ENCODE results near the gene CPOX.

CPOX gene

DNA sequence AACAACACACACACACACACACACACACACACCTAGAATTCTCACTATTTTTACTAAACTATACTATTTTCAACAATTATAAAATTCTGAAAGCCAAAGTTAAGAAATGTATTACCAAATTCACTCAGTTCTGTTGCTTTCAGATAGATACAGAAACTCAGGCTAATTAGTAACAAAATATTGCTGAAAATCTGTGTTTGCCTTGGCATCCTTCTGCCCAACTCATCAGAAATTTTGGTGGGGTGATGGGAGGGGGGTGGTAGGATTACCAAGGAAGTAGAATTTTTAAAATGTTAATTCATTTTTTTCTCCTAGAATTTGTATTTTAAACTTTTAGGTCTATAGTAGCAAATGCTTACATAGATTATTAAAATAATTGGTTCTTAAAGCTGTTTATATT, 2.7 kb upstream of the CPOX start:
- no peak for DNase-seq (ENCODE audit: low spot score)

DNA sequence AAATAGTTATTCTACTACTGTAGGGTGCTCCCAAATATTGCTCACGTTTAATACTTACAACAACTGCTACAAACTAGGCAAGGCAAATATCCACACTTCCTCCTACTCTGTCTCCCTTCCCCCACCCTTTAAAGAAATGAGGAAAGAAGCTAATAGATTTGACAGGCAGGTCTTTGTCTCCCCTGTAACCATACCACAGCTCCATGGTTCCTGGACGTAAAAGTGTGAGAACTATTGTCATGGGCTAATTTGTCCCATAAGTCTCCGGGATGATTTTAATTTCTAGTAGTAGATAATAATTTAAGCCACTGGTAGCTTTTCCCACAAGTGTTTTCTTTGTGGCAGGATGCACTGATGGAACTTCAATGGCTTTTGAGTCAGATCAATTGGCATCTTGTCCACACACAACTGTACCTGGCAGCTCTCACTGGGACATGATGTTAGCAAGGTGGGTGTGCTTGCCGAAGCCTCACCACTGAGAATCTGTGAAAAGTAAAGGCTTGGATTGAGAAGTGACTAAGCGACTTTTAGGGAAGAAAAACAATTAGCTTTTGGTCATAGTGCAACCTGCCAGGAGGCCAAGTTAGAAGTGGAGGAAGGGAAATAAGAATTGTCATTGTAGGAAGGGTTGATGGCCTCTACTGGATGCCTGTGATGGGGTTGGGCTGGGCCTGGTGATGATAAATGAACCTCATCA, 1.4 kb upstream of the CPOX start:
- no peak for DNase-seq (ENCODE audit: low spot score)

DNA sequence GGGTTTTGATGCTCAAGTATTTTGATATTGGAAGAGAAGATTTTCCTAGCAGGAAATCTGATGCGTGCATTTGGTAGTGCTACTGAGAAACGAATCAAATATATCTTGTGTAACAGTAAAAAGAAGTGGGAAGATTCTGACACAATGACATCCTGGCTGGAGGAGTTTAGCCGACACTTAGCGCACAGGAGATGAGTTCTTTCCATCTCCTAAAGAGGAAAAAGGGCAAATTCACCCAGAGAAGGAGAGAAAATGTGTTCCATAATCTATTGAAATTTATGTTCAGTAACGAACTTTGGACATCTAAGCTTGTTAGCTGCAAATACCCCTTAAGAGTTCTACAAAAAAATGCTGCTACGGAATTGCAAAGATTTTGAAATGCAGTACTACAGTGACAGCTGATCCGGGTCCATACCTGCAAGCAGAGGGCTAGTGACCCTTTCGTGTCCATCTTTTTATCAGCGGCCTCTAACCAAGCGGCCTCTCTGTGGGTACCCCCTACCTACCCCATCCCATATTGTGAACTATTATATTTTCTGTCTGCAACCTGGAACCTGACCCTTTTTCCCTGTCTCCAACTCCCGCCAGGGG, 971 bp downstream of the CPOX start:
- DNase-seq (ENCODE audit: low spot score): no peak

DNA sequence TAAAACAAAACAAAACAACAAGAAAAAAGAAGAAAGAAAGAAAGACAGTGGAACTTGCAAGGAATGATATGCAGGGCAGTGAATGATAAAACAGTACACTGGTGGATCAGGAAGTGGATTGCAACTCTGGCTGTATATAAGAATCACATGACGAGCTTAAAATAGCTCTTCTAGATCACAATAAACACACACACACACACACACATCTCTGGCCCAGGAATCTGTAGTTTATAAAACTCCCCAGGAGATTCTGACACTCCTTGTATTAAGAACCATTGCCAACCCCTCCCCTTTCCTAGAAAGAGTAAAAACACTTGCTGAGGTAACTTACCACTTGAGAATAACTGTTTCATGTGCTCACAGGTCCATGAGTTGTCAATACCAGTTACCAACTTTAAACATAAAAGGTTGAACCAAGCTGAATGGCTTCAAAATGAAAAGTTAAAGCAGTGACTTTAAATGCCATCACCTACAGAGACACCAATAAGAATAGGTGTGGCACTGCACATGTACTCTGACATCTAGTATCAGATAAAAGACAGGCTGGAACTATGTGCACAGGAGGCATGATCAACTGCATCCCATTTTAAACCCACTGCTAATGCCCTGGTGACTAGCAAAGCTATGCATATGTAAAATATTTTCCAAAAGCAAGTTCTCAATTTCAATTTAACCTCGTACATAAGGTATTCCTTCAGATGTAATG, 3.9 kb downstream of the CPOX start:
- no peak for DNase-seq (ENCODE audit: low spot score)

DNA sequence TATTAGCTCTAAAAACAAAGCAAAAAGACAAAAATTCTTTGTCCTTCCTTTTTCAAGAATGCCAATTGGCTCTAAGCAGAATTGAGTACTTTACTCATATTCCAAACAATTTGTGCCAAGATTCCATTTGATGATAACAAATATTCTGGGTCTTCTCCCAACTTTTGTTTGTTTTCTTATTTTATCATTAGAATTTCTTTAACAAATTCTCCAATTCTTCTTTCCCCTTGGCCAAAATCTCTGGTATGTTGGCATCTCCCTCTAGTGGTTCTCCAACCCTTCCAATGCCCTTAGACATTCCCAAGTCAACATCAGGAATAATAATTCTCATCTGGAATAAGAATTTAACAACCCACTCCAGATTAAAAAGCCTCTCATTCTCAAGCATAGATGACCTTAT, 5.3 kb downstream of the CPOX start:
- DNase-seq (ENCODE audit: low spot score): peak; percentile 37

DNA sequence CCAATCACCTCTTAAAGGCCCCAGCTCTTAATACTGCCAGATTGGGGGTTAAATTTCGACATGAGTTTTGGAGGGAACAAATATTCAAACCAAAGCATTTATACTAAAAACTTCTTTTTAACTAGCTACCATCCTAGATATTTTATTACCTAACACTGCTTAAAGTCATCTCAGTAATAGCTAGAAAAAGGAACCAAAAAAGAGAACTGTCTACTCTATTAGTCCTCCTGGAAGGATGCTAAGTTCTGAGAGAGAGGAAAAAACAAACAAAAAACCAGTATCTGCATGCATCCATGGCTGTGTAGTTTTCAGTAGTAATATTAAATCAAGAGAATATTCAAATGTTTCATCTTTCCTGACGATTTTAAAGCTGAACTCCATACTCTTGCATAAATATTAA, 5.8 kb downstream of the CPOX start:
- no peak for DNase-seq (ENCODE audit: low spot score)

DNA sequence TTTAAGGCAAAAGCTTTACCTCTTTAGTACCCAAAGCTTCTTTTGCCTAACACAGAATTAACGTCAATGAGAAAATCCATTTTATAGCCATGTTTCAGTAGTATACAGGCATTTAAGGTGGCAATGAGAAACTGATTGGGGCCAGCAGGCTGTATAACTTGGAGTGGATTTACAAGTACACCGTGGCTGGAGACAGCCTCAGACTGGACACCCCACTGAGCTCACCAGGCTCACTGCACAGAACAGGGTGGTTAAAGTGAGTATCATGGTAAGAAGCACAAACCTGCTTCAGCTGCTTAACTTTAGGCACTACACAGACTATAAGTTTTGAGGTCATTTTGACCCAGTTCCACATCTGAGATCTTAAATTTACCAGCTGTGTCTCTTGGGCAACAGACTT, 8.9 kb downstream of the CPOX start:
- DNase-seq (ENCODE audit: low spot score): no peak

DNA sequence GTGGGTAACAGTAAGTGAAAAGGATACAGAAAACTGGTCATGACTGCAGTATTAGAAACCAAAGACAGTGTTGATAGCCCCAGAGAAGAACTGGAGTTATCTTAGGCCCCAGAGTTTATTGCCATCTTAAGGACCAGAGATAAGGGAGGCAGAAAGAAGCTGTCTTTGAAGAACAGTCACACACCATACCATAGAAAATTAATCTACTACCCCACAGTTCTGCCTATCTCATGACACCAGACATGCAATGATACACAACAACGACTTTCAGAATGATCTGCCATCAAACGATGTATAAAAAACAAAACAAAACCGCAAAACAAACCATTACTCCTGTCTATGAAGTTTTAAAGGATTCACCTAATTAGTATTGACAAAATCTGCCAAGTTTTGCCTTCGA, 9.6 kb downstream of the CPOX start:
- no peak for DNase-seq (ENCODE audit: low spot score)

DNA sequence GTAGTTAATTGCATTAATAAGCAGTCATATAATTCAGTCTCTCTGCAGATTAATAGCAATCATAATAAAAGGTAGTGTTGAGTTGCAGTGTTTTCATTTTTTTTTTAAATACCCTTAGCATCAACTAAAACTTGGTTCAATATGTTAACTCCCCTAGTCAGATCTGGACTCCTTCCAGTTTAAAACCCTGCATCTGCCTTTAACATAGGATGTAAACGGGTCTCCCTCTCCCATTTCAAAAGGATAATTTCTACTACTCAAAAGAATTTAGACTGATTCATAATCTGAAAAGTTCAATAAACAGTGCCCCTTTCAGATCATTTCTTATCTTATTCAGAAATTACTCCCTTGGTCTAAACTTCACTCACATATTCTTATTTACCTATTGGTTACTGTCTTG, 11.4 kb downstream of the CPOX start:
- DNase-seq (ENCODE audit: low spot score): no peak

DNA sequence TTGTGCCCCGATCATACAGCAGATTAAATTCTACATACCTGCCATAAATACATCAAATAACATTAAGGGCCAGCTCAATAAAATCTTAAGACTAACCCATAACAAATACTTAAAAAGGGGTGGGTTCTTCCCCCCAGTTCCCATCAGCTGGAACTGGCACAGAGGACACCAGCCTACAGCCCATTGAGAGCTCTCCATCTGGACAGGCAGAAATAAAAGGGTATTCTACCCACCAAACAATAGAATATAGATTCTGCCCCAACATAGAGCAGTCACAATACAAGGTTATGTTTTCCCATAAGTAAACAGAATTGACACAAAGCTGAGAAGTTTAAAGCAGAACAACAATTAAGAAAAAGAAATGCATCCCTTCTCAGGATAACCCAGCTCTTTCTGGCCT, 11.9 kb downstream of the CPOX start:
- no peak for DNase-seq (ENCODE audit: low spot score)

DNA sequence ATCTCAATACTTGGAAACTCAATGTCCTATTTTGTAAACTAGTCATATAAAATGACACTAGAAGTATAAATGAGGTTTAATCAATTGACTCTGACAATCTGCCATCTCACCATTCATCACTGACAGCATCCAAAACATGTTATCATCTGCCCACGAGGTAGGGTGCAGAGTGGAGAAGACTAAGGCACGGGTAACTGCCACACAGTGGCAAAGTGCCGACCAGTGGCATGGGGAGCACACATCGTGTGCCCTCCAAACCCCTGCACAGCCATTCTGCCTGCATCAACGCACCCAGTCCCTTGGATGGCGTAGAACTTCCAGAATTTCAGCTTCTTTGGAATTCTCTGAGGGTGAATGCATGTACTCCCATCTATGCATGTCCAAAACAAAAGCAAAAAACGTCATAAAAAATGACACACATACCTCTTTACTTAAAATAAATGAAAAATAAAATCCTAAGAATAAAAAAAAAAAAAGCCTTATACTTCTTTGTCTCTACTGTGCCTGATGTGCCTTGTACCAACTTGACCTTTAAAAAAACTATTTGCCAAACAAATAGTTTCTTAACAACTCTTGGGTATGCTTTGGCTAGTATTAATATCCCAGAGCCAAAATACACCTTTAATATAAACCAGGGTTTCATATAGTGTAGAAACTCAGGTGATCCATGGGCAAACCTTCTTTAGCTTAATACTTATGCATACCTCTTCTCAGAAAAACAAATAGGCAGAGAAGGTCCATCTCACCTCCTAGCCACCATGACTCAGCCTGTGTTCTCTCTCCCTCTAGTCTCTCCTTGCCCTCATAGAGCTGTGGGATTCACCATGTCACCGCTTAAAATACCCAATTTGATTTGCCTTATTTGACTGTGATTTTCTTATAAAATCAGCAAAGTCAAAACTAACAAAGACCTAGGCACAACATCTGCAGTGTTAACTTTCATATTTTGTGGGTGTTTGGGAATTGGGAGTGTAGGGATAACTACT, 12.7 kb downstream of the CPOX start:
- DNase-seq (ENCODE audit: low spot score): no peak

DNA sequence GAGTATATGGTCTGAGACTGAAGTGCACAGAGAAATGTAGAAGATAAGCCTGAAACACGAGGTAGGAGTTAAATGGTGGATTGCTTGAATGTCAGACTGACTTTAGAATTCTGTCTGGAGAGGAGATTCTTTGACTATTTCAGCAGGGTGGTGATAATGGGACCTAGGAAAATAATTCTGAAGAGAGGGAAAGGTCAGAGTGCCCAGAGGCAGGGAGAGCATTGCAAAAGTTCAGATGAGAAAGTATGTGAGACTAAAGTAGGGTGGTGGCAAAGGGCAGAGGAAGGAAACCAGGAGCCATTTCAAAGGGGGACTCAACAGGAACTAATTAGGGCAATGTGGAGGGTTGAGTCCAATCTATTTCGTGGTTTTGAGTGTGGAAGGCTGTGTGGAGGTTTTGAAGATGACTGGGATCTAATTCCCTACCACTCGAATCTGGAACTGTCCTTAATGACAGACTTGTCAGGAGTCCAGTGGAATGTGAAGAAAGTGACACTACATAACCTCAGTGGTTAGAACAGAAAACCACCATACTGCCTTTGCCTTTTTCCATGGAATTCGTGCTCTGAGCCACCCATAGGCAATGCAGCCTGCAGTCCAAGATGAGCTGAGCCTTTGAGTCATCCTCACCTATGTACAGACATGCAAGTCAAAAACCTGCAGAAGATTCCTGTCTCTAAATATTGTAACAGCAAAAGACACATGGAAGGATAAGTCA, 16.1 kb downstream of the CPOX start:
- peak; percentile 69 for DNase-seq (ENCODE audit: low spot score)

DNA sequence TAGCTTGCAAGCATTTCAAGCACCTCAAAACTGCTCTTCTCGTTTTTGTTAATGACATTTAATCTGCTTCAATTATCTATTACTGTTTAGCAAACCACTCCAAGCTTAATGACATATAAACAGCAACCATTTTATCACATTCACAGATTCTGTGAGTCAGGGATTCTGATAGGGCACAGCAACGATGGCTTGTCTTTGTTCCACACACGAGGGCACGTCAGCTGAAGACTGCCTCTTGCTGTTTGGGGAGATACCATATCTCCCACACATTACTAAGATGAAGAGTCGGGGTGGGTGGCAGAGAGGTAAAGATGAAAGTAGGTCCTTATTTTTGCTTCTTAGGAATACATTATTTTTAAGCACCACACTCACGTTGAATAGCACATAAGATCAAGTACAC, 19.3 kb downstream of the CPOX start:
- no peak for DNase-seq (ENCODE audit: low spot score)

DNA sequence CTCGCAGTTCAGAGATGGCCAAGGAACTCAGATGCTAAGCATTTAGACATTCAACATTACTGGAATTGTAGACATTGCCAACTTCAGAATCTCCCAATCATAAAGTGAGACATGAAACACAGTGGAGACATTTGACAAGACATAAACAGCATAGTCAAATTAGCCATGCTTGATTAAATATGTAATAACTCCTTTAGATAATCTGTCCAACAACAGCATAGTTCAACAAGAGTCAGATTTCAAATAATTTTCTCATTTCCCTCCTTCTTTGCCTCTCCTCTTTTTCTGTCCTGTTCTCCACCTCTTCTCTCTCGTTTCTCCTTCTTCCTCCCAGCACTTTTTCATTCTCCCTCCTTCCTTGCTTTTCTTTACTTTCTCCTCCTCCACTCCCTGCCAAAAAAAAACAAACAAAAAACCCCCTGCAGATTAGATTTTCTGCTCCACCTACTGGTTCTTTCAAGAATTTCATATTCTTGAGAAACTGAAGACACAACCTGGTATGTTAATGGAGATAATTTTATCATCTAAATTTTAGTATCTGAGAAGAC, 20.2 kb downstream of the CPOX start:
- peak; percentile 22 for DNase-seq (ENCODE audit: low spot score)

DNA sequence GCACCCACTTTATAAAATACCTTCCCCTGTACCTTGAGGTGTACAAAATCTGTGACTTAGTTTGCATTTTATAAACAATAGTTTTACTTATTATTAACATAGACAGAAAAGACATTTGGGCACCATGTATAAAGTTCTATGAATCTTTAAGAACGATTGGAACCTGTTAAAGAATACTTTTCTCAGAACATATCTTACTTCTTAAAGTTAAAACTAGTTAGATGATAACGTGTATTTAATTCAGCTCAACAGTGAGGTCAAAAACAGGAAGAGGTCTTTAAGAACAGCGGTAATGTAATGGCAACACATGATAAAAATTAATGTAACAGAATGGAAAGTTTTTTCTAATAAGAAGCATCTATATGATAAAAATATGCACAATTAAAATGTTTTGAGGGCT, 25.0 kb downstream of the CPOX start:
- no peak for DNase-seq (ENCODE audit: low spot score)

DNA sequence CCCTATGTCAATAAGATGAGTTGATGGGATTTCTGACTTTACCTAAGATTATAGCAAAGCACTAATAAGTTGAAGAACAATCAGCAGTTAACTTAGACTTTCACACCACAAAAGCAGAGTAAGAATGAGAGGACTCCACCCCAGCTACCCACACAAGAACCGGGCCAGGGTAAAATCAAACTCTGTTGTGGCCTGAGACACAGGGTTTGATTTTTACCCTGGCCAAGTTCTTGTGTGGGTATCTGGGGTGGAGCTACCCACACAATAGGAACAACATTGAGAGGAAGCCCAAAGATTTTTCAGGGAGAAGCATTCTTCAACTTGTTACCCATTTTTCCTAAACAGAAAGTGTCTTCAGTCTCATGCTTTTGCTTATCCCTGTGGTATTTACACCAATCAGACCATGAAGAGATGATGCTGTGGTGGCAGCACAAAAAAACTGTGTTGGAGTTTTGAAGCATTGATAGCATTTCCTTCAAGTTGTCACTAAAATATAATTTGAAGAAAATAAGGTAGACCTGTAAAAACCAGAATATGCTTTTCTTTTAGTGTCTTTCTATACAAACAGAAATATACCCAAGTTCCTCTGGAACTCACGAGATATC, 25.6 kb downstream of the CPOX start:
- DNase-seq (ENCODE audit: low spot score): no peak

DNA sequence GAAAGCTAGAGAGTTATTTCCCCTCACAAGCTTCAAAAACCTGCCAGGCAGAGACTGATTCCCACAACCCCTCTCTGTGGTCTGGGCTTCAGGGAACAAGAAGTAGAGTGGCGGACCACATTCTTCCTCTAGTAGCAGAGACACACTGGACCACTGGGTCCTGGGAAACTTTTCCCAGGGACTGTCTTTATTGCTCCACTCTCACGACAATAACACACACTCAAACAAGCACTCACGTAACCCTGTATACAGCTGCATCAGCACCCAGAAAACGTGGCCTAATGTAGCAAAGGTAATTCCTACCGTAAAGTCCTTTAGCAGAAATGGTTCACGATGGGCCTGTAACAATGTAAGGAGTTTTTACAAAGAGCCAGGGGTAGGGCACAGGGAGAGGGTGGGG, 27.6 kb downstream of the CPOX start:
- DNase-seq (ENCODE audit: low spot score): no peak

DNA sequence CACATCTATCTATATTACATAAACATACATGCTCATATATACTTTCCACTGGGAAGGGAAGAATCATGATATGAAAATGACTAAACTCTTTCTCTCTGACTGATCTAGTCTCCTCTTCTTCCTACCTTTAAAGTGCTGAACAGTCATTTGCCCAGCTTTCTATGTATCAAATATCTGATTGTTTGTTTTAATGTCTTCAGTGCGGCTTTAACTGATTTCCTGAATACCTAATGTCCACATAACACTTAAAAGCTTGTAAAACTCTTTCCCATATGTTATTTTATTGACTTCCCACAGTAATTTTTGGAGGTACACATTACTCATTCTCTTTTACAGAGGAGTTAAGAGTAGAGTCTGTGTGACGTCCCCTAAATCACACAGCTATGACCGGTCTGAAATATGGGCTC, 28.2 kb downstream of the CPOX start:
- no peak for DNase-seq (ENCODE audit: low spot score)

DNA sequence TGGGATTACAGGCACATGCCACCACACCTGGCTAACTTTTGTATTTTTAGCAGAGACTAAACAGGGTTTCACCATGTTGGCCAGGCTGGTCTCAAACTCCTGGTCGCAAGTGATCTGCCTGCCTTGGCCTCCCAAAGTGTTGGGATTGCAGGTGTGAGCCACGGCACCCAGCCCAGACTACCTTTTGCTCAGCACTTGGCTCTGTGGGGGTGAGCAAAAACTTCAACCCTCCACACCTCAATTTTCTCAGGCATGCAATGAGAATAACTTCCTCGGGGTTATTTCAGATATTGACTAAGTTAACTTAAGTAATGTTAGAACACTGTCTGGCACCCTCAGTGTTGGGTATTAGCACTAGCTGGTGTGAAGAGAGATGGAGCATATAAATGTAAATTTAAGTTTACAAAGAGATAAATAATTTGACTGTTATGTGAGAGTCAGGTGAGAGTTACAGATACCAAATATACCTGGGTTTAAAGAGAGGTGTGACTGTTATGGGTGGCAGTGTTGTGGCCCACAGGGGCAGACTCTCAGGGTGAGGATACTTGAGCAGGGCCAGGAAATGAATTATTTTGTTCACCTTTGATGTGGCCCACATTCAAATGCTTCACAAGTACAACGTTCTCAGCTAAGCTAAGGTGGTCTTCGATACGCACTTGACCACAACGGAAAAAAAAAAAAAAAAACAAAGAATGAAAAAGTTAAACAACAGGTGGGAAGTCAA, 29.0 kb downstream of the CPOX start:
- DNase-seq (ENCODE audit: low spot score): no peak

DNA sequence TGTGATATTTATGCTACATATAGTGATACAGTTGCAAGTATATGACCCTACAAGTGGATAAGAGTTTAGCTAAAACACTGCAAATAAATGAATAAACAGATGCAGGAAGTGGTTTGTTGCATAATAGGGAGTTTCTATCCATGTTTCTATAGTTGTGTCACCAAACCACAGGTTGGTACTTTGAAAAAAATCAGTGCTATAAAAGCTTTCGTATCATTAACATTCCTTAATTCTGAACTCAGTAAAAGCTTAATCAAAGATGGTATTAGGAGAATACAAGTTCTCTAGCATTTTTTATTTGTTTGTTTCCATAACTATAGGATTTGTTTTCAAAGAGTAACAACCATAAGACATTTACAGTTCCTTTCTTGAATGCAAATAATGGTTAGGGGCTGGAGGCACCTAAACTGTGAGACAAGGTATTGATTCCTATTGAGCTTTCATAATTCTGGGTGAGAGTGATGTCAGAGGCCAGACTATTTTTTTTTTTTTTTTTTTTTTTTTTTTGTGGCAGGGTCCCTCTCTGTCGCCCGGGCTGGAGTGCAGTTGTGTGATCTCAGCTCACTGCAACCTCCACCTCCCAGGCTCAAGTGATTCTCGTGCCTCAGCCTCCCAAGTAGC, 29.6 kb downstream of the CPOX start:
- peak; percentile 56 for DNase-seq (ENCODE audit: low spot score)
